ENCODE measurements around the gene CACFD1.

CACFD1 gene

DNA sequence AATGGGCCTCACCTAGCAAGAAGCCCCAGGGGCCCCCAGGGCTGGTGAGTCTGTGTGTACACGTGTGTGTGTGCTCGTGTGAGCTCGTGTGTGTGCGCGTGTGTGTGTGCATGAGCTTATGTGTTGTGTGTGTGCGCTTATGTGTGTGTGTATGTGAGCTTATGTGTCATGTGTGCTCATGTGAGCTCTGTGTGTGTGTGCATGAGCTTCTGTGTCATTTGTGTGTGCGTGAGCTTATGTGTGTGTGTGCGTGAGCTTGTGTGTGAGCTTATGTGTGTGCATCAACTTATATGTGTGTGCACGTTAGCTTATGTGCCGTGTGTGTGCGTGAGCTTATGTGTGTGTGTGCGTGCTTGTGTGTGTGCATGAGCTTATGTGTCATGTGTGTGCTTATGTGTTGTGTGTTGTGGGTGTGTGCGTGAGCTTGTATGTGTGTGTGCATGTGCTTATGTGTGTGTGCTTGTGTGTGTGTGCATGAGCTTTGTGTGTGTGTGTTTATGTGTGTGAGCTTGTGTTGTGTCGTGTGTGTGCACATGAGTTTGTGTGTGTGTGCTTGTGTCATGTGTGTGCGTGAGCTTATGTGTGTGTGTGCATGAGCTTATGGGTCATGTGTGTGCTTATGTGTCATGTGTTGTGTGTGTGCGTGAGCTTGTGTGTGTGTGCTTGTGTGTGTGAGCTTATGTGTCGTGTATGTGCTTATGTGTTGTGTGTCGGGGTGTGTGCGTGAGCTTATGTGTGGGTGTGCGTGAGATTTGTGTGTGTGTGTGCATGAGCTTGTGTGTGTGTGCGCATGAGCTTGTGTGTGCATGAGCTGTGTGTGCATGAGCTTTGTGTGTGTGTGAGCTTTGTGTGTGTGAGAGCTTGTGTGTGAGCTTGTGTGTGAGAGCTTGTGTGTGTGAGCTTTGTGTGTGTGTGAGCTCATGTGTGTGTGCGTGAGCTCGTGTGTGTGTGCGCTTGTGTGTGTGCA is 35.8 kb downstream of the CACFD1 start:
- no peak for TF ChIP-seq CTCF (IDR thresholded peaks at IDR 0.05; ENCODE audit: low read depth, low read length)
- no peak overlapping the region for H3K4me3 ChIP-seq (ENCODE audit: low read depth, low read length)

- H3K4me3 ChIP-seq (ENCODE audit: low read depth, low read length) = no peak overlapping the region
- no peak for TF ChIP-seq CTCF (IDR thresholded peaks at IDR 0.05; ENCODE audit: low read depth, low read length)
Measured at GRCh38 chr9:133496861-133497842, 37.4 kb downstream of the CACFD1 start.

GRCh38 chr9:133499132-133499891 is 39.5 kb downstream of the CACFD1 start:
- no peak for TF ChIP-seq CTCF (IDR thresholded peaks at IDR 0.05; ENCODE audit: low read depth, low read length)
- H3K4me3 ChIP-seq (ENCODE audit: low read depth, low read length) = no peak overlapping the region

- no peak for TF ChIP-seq CTCF (IDR thresholded peaks at IDR 0.05; ENCODE audit: low read depth, low read length)
- H3K4me3 ChIP-seq (ENCODE audit: low read depth, low read length) = no peak overlapping the region
Measured at GRCh38 chr9:133499892-133500270, 40.1 kb downstream of the CACFD1 start.

- no peak overlapping the region for H3K4me3 ChIP-seq (ENCODE audit: low read depth, low read length)
- no peak for TF ChIP-seq CTCF (IDR thresholded peaks at IDR 0.05; ENCODE audit: low read depth, low read length)
Measured at GRCh38 chr9:133502112-133502511, 42.3 kb downstream of the CACFD1 start.

DNA sequence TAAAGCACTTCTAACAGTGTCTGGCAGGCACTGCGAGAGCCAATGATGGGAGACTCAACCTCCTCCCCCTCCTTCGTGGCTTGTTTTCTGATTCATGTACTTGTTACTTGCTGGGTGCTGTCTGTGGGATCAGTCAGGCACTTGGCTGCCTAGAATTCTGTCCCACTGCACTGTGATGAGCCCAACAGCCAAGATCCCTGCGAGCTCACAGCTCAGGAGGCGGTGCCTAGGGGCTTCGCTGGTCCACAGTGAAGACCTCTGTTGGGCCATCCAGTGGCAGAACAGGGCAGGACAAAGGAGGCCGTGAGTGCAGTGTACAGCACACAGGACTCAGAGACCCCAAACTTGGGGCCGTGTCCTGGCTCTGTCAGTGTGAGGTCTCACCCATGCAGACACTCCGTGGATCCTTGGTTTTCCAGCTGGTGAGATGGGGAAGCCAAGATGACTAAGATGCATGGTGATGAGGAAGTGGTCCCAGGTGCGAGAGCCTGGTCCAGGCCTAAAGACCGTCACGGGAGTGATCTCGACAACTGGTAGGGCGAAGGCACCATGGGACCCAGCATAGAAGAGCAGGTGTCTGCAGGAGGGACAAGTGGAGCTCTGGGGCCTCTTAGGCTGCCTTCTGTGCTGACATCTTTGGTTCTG is 45.5 kb downstream of the CACFD1 start:
- H3K4me3 ChIP-seq (ENCODE audit: low read depth, low read length) = no peak overlapping the region
- no peak for TF ChIP-seq CTCF (IDR thresholded peaks at IDR 0.05; ENCODE audit: low read depth, low read length)

All from WI38 (cell line).